ENCODE data around the gene TNFRSF9.
"Not testable (repeated sequence)": the region's sequence is repeated elsewhere in the genome, so short reads cannot be mapped to it uniquely, and the experiment has no call there.

Gene TNFRSF9

GRCh38 chr1:7938070-7938469 lies 2.6 kb downstream of the TNFRSF9 start:
- TF ChIP-seq, protein P1, sequence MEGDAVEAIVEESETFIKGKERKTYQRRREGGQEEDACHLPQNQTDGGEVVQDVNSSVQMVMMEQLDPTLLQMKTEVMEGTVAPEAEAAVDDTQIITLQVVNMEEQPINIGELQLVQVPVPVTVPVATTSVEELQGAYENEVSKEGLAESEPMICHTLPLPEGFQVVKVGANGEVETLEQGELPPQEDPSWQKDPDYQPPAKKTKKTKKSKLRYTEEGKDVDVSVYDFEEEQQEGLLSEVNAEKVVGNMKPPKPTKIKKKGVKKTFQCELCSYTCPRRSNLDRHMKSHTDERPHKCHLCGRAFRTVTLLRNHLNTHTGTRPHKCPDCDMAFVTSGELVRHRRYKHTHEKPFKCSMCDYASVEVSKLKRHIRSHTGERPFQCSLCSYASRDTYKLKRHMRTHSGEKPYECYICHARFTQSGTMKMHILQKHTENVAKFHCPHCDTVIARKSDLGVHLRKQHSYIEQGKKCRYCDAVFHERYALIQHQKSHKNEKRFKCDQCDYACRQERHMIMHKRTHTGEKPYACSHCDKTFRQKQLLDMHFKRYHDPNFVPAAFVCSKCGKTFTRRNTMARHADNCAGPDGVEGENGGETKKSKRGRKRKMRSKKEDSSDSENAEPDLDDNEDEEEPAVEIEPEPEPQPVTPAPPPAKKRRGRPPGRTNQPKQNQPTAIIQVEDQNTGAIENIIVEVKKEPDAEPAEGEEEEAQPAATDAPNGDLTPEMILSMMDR (conservative IDR thresholded peaks at IDR 0.05; ENCODE audit: low read depth): no peak
- ChIA-PET CTCF (interaction anchor here (0.9 kb wide), 1 partner anchor 270 kb away, joined by 3 read pairs; no protein-coding TSS in a partner anchor), POLR2A (ENCODE audit: low non-redundant PET) (no interaction called here)
- DNase-seq (ENCODE audit: low spot score): no peak
- H3K27ac ChIP-seq: no peak overlapping the region

DNA sequence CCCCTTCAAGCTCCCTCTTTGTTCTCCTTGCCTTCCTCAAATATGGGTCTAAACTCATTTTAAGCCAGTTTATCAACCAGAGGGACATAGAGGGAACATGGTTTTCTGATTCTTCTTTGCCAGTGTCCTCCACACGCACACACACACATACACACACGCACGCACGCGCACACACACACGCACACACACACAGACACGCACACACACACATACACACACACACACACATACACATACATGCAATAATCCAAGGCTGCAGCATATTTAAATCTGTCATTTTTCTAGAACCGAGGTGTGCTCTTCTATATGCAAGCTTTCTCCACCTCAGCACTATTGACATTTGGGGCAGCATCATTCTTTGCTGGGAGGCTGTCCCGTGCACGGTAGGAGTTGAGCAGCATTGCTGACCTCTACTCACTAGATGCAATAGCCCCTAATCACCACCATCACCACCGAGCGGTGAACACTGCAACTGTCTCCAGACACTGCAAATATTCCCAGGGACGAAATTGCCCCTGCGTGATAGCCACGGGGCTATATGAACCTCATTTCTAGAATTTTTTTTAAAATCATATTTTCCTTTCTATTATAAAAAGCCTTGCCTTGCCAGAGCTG lies 8.0 kb downstream of the TNFRSF9 start:
- H3K27ac ChIP-seq: no peak overlapping the region
- POLR2A ChIA-PET (ENCODE audit: low non-redundant PET): interaction anchor here (0.8 kb wide), 1 partner anchor 21 kb away, joined by 3 read pairs; no protein-coding TSS in a partner anchor
- no peak for DNase-seq (ENCODE audit: low spot score)
- CTCF ChIA-PET: no interaction called here
- TF ChIP-seq, protein P1 (conservative IDR thresholded peaks at IDR 0.05; ENCODE audit: low read depth): no peak

- DNase-seq (ENCODE audit: low spot score): no peak
- TF ChIP-seq, protein P1 (conservative IDR thresholded peaks at IDR 0.05; ENCODE audit: low read depth): no peak
- POLR2A ChIA-PET (ENCODE audit: low non-redundant PET): no interaction called here
- H3K27ac ChIP-seq: no peak overlapping the region
- CTCF ChIA-PET: interaction anchor here (0.7 kb wide), 1 partner anchor 29 kb away, joined by 4 read pairs; no protein-coding TSS in a partner anchor
These were observed 9.2 kb downstream of the TNFRSF9 start for GRCh38 chr1:7931446-7931812.

- ChIA-PET POLR2A (ENCODE audit: low non-redundant PET) (no interaction called here), CTCF (interaction anchor here (0.7 kb wide), 1 partner anchor 73 kb away, joined by 4 read pairs; no protein-coding TSS in a partner anchor)
- TF ChIP-seq, protein P1 (conservative IDR thresholded peaks at IDR 0.05; ENCODE audit: low read depth): no peak
- no peak for DNase-seq (ENCODE audit: low spot score)
- H3K27ac ChIP-seq: no peak overlapping the region
These were observed 9.8 kb downstream of the TNFRSF9 start for GRCh38 chr1:7930645-7931445.

- DNase-seq (ENCODE audit: low spot score): no peak
- H3K27ac ChIP-seq: no peak overlapping the region
- TF ChIP-seq, protein P1 (conservative IDR thresholded peaks at IDR 0.05; ENCODE audit: low read depth): no peak
- CTCF ChIA-PET: no interaction called here
- POLR2A ChIA-PET (ENCODE audit: low non-redundant PET): no interaction called here
These were observed 11.0 kb downstream of the TNFRSF9 start for GRCh38 chr1:7929637-7930036.

- POLR2A ChIA-PET (ENCODE audit: low non-redundant PET): no interaction called here
- no peak for DNase-seq (ENCODE audit: low spot score)
- CTCF ChIA-PET: no interaction called here
- no peak overlapping the region for H3K27ac ChIP-seq
- TF ChIP-seq, protein P1 (conservative IDR thresholded peaks at IDR 0.05; ENCODE audit: low read depth): no peak
These were observed 12.4 kb downstream of the TNFRSF9 start for GRCh38 chr1:7928247-7928646.

DNA sequence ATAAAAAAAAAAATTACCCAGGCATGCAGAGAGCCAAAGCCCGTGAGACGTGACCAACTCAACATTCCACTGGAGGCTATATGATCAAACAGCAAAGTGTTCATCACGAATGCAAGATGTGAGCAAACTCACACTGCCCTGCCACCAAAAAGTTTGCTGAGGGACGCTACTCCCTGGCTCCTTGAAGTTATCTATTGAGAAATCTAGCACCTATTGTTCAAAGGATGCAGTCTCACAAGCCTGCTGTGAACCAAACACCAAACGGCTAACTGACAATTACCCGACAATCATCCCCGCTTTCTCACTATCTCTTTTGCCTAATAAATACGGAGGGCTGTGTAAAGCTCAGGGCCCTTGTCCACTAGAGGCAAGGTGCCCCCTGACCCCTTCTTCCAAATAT lies 13.6 kb downstream of the TNFRSF9 start:
- H3K27ac ChIP-seq; POLR2A ChIA-PET (ENCODE audit: low non-redundant PET); CTCF ChIA-PET; DNase-seq (ENCODE audit: low spot score): not testable (repeated sequence)
